ENCODE results near the gene C1orf21.

The C1orf21 gene

DNA sequence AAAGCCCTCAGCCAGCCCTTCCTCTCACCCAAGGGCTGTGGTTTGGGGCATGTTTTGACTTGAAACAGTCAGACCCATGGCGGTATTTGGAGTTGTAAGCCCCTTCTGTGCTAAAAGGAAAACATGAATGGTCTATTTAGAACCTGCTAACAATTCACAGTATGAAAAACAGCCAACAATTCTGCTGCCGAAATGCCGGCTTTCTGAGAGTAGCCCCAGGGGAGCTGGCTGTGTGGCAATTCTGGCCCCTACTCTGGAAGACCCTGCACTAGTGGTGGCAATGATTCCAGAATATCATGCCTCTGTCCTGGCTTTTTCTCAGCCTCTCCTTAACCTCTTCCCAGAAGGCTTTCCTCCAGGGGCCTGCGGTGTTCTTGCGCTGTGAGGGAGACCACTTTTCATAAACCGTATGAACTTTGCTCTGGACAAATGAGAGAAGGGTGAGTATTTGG, 249.2 kb downstream of the C1orf21 start:
- Histone ChIP-seq H3K79me1 (ENCODE audit: low read length) (peaks cover 4% of the 10 kb centered on the region), H3K23ac (ENCODE audit: low read length) (no peak overlapping the region), H3K27me3 (ENCODE audit: insufficient read depth, low read length) (no peaks in the 10 kb centered on the region), H3K14ac (ENCODE audit: low read length) (no peak overlapping the region), H3K27ac (ENCODE audit: low read depth, low read length) (peak overlapping the region; percentile 35), H3K4me2 (ENCODE audit: low read length) (no peak overlapping the region), H3K4me1 (ENCODE audit: control insufficient read depth in 1 of 2, insufficient read depth in 2 of 2, low read length in 2 of 2) (peaks cover 8 to 10% of the 10 kb centered on the region in 2 experiments), H3K4ac (ENCODE audit: low read depth, low read length) (no peak overlapping the region), H3K9ac (ENCODE audit: low read length) (no peak overlapping the region), H3K9me3 (ENCODE audit: insufficient read depth, low read depth, low read length) (no peaks in the 10 kb centered on the region), H3K4me3 (ENCODE audit: low read depth, low read length) (no peak overlapping the region), H4K91ac (ENCODE audit: low read depth, low read length) (peak overlapping the region; percentile 36), H2BK5ac (ENCODE audit: low read depth, low read length, poor library complexity) (no peak overlapping the region), H4K12ac (ENCODE audit: low read depth, low read length) (no peak overlapping the region), H3K18ac (ENCODE audit: low read length) (no peak overlapping the region), H3K36me3 (ENCODE audit: control insufficient read depth in 1 of 2, insufficient read depth in 2 of 2, low read length in 2 of 2) (no peaks in the 10 kb centered on the region), H2BK120ac (ENCODE audit: insufficient read depth, low read length, poor library complexity) (peak overlapping the region; percentile 2), H4K8ac (ENCODE audit: low read depth, low read length) (no peak overlapping the region), H2AK5ac (ENCODE audit: low read length) (no peak overlapping the region), H2AFZ (ENCODE audit: insufficient read depth, low read length, poor library complexity) (no peak overlapping the region), H2BK12ac (ENCODE audit: low read length) (no peak overlapping the region), H3K79me2 (ENCODE audit: control insufficient read depth, insufficient read depth, low read length, poor library complexity) (no peaks in the 10 kb centered on the region)
- no CpG with 5 or more reads among the region's 6 CpGs for WGBS (ENCODE audit: extremely low coverage, insufficient coverage, insufficient read length)
- no peak for DNase-seq

DNA sequence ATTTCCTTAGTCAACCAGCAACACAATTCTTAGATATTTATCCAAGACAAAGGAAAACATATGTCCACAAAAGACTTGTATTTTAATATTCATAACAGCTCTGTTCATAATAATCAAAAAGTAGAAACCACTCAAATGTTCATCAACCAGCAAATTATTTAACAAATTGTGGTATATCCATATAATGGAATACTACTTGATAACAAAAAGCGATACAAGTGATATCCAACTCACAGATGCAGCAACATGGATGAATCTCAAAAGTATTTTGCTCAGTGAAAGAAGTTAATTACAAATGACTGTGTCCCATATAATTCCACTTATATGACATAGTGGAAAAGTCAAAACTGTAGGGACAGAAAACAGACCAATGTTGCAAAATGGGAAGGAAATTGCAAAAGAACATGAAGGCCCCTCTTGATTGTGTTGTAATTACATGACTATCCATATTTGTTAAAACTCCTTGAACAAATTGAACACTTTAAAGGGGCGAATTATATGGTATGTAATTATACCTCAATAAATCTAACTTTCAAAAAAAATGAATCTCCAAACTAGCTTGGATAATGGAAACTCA, 250.9 kb downstream of the C1orf21 start:
- no peak overlapping the region for H3K4ac ChIP-seq (ENCODE audit: low read depth, low read length)
- no peak overlapping the region for H4K8ac ChIP-seq (ENCODE audit: low read depth, low read length)
- no peak overlapping the region for H2AK5ac ChIP-seq (ENCODE audit: low read length)
- DNase-seq, result no peak
- H2BK12ac ChIP-seq (ENCODE audit: low read length), result no peak overlapping the region
- H3K4me2 ChIP-seq (ENCODE audit: low read length), result no peak overlapping the region
- H3K27me3 ChIP-seq (ENCODE audit: insufficient read depth, low read length), result no peaks in the 10 kb centered on the region
- H3K79me2 ChIP-seq (ENCODE audit: control insufficient read depth, insufficient read depth, low read length, poor library complexity), result no peaks in the 10 kb centered on the region
- no peak overlapping the region for H3K18ac ChIP-seq (ENCODE audit: low read length)
- H2AFZ ChIP-seq (ENCODE audit: insufficient read depth, low read length, poor library complexity), result no peak overlapping the region
- no peak overlapping the region for H2BK120ac ChIP-seq (ENCODE audit: insufficient read depth, low read length, poor library complexity)
- no peak overlapping the region for H3K23ac ChIP-seq (ENCODE audit: low read length)
- no peak overlapping the region for H4K91ac ChIP-seq (ENCODE audit: low read depth, low read length)
- no CpG with 5 or more reads among the region's 2 CpGs for WGBS (ENCODE audit: extremely low coverage, insufficient coverage, insufficient read length)
- no peak overlapping the region for H3K14ac ChIP-seq (ENCODE audit: low read length)
- H3K4me3 ChIP-seq (ENCODE audit: low read depth, low read length), result no peak overlapping the region
- no peaks in the 10 kb centered on the region for H3K9me3 ChIP-seq (ENCODE audit: insufficient read depth, low read depth, low read length)
- peaks cover 8 to 10% of the 10 kb centered on the region in 2 experiments for H3K4me1 ChIP-seq (ENCODE audit: control insufficient read depth in 1 of 2, insufficient read depth in 2 of 2, low read length in 2 of 2)
- H3K79me1 ChIP-seq (ENCODE audit: low read length), result peaks cover 4% of the 10 kb centered on the region
- H3K9ac ChIP-seq (ENCODE audit: low read length), result no peak overlapping the region
- H2BK5ac ChIP-seq (ENCODE audit: low read depth, low read length, poor library complexity), result no peak overlapping the region
- H3K27ac ChIP-seq (ENCODE audit: low read depth, low read length), result no peak overlapping the region
- H3K36me3 ChIP-seq (ENCODE audit: control insufficient read depth in 1 of 2, insufficient read depth in 2 of 2, low read length in 2 of 2), result no peaks in the 10 kb centered on the region
- no peak overlapping the region for H4K12ac ChIP-seq (ENCODE audit: low read depth, low read length)

DNA sequence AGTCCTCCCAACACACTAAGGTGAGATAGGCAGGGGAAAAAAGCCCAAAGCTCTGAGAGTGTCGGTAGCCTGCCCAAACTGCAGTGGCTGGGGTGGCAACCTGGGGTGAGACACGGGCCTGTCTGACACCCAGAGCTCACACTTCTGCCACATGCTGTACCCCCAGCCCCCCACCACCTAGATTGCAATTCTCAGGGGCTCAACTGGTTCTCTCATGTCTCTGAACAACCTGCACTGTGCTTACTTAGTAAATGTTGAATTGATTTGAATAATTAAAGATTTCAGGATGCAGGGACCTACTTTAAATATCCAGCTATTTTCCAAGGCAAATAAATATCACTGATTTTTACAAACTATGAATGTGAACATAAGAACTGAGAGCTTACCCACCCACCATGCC, 252.4 kb downstream of the C1orf21 start:
- no peak overlapping the region for H3K27ac ChIP-seq (ENCODE audit: low read depth, low read length)
- no peak overlapping the region for H3K9ac ChIP-seq (ENCODE audit: low read length)
- H3K4ac ChIP-seq (ENCODE audit: low read depth, low read length), result no peak overlapping the region
- H4K8ac ChIP-seq (ENCODE audit: low read depth, low read length), result no peak overlapping the region
- no peaks in the 10 kb centered on the region for H3K9me3 ChIP-seq (ENCODE audit: insufficient read depth, low read depth, low read length)
- H3K14ac ChIP-seq (ENCODE audit: low read length), result no peak overlapping the region
- H2BK12ac ChIP-seq (ENCODE audit: low read length), result no peak overlapping the region
- H2AK5ac ChIP-seq (ENCODE audit: low read length), result no peak overlapping the region
- H3K18ac ChIP-seq (ENCODE audit: low read length), result no peak overlapping the region
- no CpG with 5 or more reads among the region's 2 CpGs for WGBS (ENCODE audit: extremely low coverage, insufficient coverage, insufficient read length)
- no peak overlapping the region for H3K4me2 ChIP-seq (ENCODE audit: low read length)
- H3K23ac ChIP-seq (ENCODE audit: low read length), result no peak overlapping the region
- no peak overlapping the region for H2BK120ac ChIP-seq (ENCODE audit: insufficient read depth, low read length, poor library complexity)
- no peaks in the 10 kb centered on the region for H3K27me3 ChIP-seq (ENCODE audit: insufficient read depth, low read length)
- no peak overlapping the region for H2AFZ ChIP-seq (ENCODE audit: insufficient read depth, low read length, poor library complexity)
- DNase-seq, result no peak
- H3K79me1 ChIP-seq (ENCODE audit: low read length), result peaks cover 4% of the 10 kb centered on the region
- no peak overlapping the region for H4K91ac ChIP-seq (ENCODE audit: low read depth, low read length)
- no peak overlapping the region for H4K12ac ChIP-seq (ENCODE audit: low read depth, low read length)
- no peaks in the 10 kb centered on the region for H3K36me3 ChIP-seq (ENCODE audit: control insufficient read depth in 1 of 2, insufficient read depth in 2 of 2, low read length in 2 of 2)
- no peak overlapping the region for H3K4me3 ChIP-seq (ENCODE audit: low read depth, low read length)
- peaks cover 8 to 10% of the 10 kb centered on the region in 2 experiments for H3K4me1 ChIP-seq (ENCODE audit: control insufficient read depth in 1 of 2, insufficient read depth in 2 of 2, low read length in 2 of 2)
- no peak overlapping the region for H2BK5ac ChIP-seq (ENCODE audit: low read depth, low read length, poor library complexity)
- no peaks in the 10 kb centered on the region for H3K79me2 ChIP-seq (ENCODE audit: control insufficient read depth, insufficient read depth, low read length, poor library complexity)

- no peak for DNase-seq
- Histone ChIP-seq H2BK120ac (ENCODE audit: insufficient read depth, low read length, poor library complexity) (no peak overlapping the region), H3K4me1 (ENCODE audit: control insufficient read depth in 1 of 2, insufficient read depth in 2 of 2, low read length in 2 of 2) (peaks cover 4% of the 10 kb centered on the region in 2 experiments), H3K4ac (ENCODE audit: low read depth, low read length) (no peak overlapping the region), H3K4me3 (ENCODE audit: low read depth, low read length) (peak overlapping the region; percentile 35), H3K9ac (ENCODE audit: low read length) (no peak overlapping the region), H2AFZ (ENCODE audit: insufficient read depth, low read length, poor library complexity) (no peak overlapping the region), H2AK5ac (ENCODE audit: low read length) (no peak overlapping the region), H3K18ac (ENCODE audit: low read length) (no peak overlapping the region), H4K8ac (ENCODE audit: low read depth, low read length) (no peak overlapping the region), H3K9me3 (ENCODE audit: insufficient read depth, low read depth, low read length) (no peaks in the 10 kb centered on the region), H4K12ac (ENCODE audit: low read depth, low read length) (no peak overlapping the region), H3K4me2 (ENCODE audit: low read length) (no peak overlapping the region), H3K23ac (ENCODE audit: low read length) (no peak overlapping the region), H2BK12ac (ENCODE audit: low read length) (no peak overlapping the region), H4K91ac (ENCODE audit: low read depth, low read length) (no peak overlapping the region), H3K79me1 (ENCODE audit: low read length) (peaks cover 3% of the 10 kb centered on the region), H3K14ac (ENCODE audit: low read length) (no peak overlapping the region), H3K79me2 (ENCODE audit: control insufficient read depth, insufficient read depth, low read length, poor library complexity) (no peaks in the 10 kb centered on the region), H3K27me3 (ENCODE audit: insufficient read depth, low read length) (no peaks in the 10 kb centered on the region), H3K27ac (ENCODE audit: low read depth, low read length) (no peak overlapping the region), H2BK5ac (ENCODE audit: low read depth, low read length, poor library complexity) (no peak overlapping the region), H3K36me3 (ENCODE audit: control insufficient read depth in 1 of 2, insufficient read depth in 2 of 2, low read length in 2 of 2) (no peaks in the 10 kb centered on the region)
- no CpG with 5 or more reads among the region's 3 CpGs for WGBS (ENCODE audit: extremely low coverage, insufficient coverage, insufficient read length)
Measured at GRCh38 chr1:184640505-184640904, 253.7 kb downstream of the C1orf21 start.

Measured in trophoblast cell (in vitro differentiated cells and primary cell).